IMR-90 (cell line): ENCODE measurements around the gene C1QTNF8. TPM values are rescaled to one million over a fixed set of nuclear protein-coding genes. Genes with fewer than 3 reads are reported as not detected.

ENCODE experiments used
- ATAC-seq: fragments of 200-7000 bp; cut with Tn5 transposase; 2 replicates; pipeline ENCODE4 v1.9.1; 2020; ENCODE audit warnings: low read depth, mild to moderate bottlenecking, moderate library complexity
- BruUV-seq: library from RNA; stranded (reverse); fragments of 400-500 nt; replicated peaks from 2 replicates; lab custom pipeline; 2021; lab: Mats Ljungman, UMichigan
- CTCF ChIA-PET: fragments of 300-600 bp; formaldehyde crosslinking; extraction: SDS; loops from one replicate; lab custom pipeline; 2021; ENCODE audit warnings: antibody characterized with exemption; lab: Yijun Ruan, JAX
- POLR2A ChIA-PET: fragments of 300-600 bp; sonication (Branson Sonifier 250); formaldehyde crosslinking; loops from one replicate; lab custom pipeline; 2022; ENCODE audit warnings: antibody characterized with exemption; ENCODE audit not compliant: unreplicated experiment; lab: Charles Lee
- DNase-seq: peaks from one replicate; pipeline ENCODE4 v3.0.0; 2013
- H2AFZ ChIP-seq: replicated peaks from 2 replicates; pipeline ENCODE3; 2013; ENCODE audit warnings: low read length, mild to moderate bottlenecking; ENCODE audit not compliant: poor library complexity
- H2AK5ac ChIP-seq: 2 replicates; pipeline ENCODE4 v1.6.1; 2013; ENCODE audit warnings: low read depth, low read length, inconsistent platforms
- H2AK9ac ChIP-seq: replicated peaks from 2 replicates; pipeline ENCODE3; 2013; ENCODE audit warnings: mild to moderate bottlenecking, low read depth, low read length, moderate library complexity; ENCODE audit not compliant: poor library complexity
- H2BK120ac ChIP-seq: 2 replicates; pipeline ENCODE4 v1.6.1; 2013; ENCODE audit warnings: low read depth, low read length, inconsistent platforms
- H2BK15ac ChIP-seq: 3 replicates; pipeline ENCODE4 v1.6.1; 2013; ENCODE audit warnings: low read depth, low read length, inconsistent platforms
- H2BK20ac ChIP-seq: 2 replicates; pipeline ENCODE4 v1.6.1; 2013; ENCODE audit warnings: low read depth, mild to moderate bottlenecking, inconsistent platforms, low read length, moderate library complexity
- H2BK5ac ChIP-seq: 2 replicates; pipeline ENCODE4 v1.6.1; 2013; ENCODE audit warnings: mild to moderate bottlenecking, low read depth, low read length, inconsistent platforms; ENCODE audit not compliant: poor library complexity, severe bottlenecking
- H3K14ac ChIP-seq: replicated peaks from 2 replicates; pipeline ENCODE4 v1.6.1; 2013; ENCODE audit warnings: low read depth, low read length, inconsistent platforms
- H3K18ac ChIP-seq: 2 replicates; pipeline ENCODE4 v1.6.1; 2013; ENCODE audit warnings: low read depth, low read length, control low read depth
- H3K23ac ChIP-seq: 2 replicates; pipeline ENCODE4 v1.6.1; 2013; ENCODE audit warnings: low read depth, low read length, inconsistent platforms
- H3K27ac ChIP-seq: 2 replicates; pipeline ENCODE4 v1.5.1; 2013; ENCODE audit warnings: mild to moderate bottlenecking, control low read depth, low read length; ENCODE audit not compliant: insufficient read depth
- H3K27me3 ChIP-seq: 2 replicates; pipeline ENCODE4 v1.6.1; 2013; ENCODE audit warnings: low read length; ENCODE audit not compliant: control insufficient read depth, insufficient read depth
- H3K36me3 ChIP-seq: 2 replicates; pipeline ENCODE4 v1.6.1; 2013; ENCODE audit warnings: low read length, mixed read lengths; ENCODE audit not compliant: control insufficient read depth, insufficient read depth
- H3K4ac ChIP-seq: 2 replicates; pipeline ENCODE4 v1.6.1; 2013; ENCODE audit warnings: low read depth, low read length, inconsistent platforms
- H3K4me1 ChIP-seq: 2 replicates; pipeline ENCODE4 v1.6.1; 2013; ENCODE audit warnings: low read length, mixed read lengths; ENCODE audit not compliant: control insufficient read depth, insufficient read depth
- H3K4me2 ChIP-seq: 2 replicates; pipeline ENCODE4 v1.6.1; 2013; ENCODE audit warnings: low read depth, mild to moderate bottlenecking, control low read depth, low read length, moderate library complexity
- H3K4me3 ChIP-seq: 2 replicates; pipeline ENCODE4 v1.5.1; 2013; ENCODE audit warnings: low read depth, mild to moderate bottlenecking, control low read depth, low read length, moderate library complexity; ENCODE audit not compliant: insufficient read depth
- H3K56ac ChIP-seq: 2 replicates; pipeline ENCODE4 v1.6.1; 2013; ENCODE audit warnings: low read length, inconsistent platforms; ENCODE audit not compliant: insufficient read depth; ENCODE audit errors: extremely low read depth
- H3K79me1 ChIP-seq, 2 experiments: 2 replicates each; pipeline ENCODE4 v1.6.1; 2013; ENCODE audit warnings: low read length in 2 of 2, inconsistent platforms in 1 of 2, low read depth in 1 of 2
- H3K9ac ChIP-seq: 2 replicates; pipeline ENCODE4 v1.6.1; 2013; ENCODE audit warnings: low read depth, low read length, control low read depth
- H3K9me1 ChIP-seq: 2 replicates; pipeline ENCODE4 v1.6.1; 2013; ENCODE audit warnings: low read length, inconsistent platforms; ENCODE audit not compliant: insufficient read depth
- H3K9me3 ChIP-seq: 2 replicates; pipeline ENCODE4 v1.6.1; 2013; ENCODE audit warnings: low read length; ENCODE audit not compliant: control insufficient read depth, insufficient read depth
- H4K20me1 ChIP-seq: 2 replicates; pipeline ENCODE4 v1.6.1; 2013; ENCODE audit warnings: low read length, inconsistent platforms; ENCODE audit not compliant: insufficient read depth
- H4K5ac ChIP-seq: 2 replicates; pipeline ENCODE4 v1.6.1; 2013; ENCODE audit warnings: mild to moderate bottlenecking, low read depth, low read length, control low read depth
- H4K8ac ChIP-seq, 2 experiments: 2 replicates each; pipeline ENCODE4 v1.6.1; 2013; ENCODE audit warnings: low read depth in 2 of 2, low read length in 2 of 2, control low read depth in 1 of 2, inconsistent platforms in 1 of 2
- H4K91ac ChIP-seq: 2 replicates; pipeline ENCODE4 v1.6.1; 2013; ENCODE audit warnings: low read depth, low read length, inconsistent platforms; ENCODE audit not compliant: insufficient read depth
- BHLHE40 ChIP-seq: fragments of 150-350 bp; IDR thresholded peaks from 2 replicates; pipeline ENCODE4 v1.6.1; 2016; ENCODE audit warnings: mild to moderate bottlenecking, low read depth, low read length
- CEBPB ChIP-seq: IDR thresholded peaks from 2 replicates; pipeline ENCODE4 v1.6.1; 2012; ENCODE audit warnings: low read depth, low read length, improper control_type of control experiment
- CHD1 ChIP-seq: IDR thresholded peaks from 2 replicates; pipeline ENCODE4 v1.6.1; 2012; ENCODE audit warnings: low read depth, low read length, improper control_type of control experiment
- CTCF ChIP-seq: conservative IDR thresholded peaks from 2 replicates; pipeline ENCODE4 v1.5.1; 2012; ENCODE audit warnings: mild to moderate bottlenecking, low read depth, low read length, improper control_type of control experiment
- FOS ChIP-seq: fragments of 150-350 bp; IDR thresholded peaks from 2 replicates; pipeline ENCODE4 v1.6.1; 2016; ENCODE audit warnings: low read depth, low read length
- MAFK ChIP-seq: IDR thresholded peaks from 2 replicates; pipeline ENCODE4 v1.6.1; 2012; ENCODE audit warnings: low read depth, low read length, improper control_type of control experiment
- MAZ ChIP-seq: IDR thresholded peaks from 2 replicates; pipeline ENCODE4 v1.6.1; 2012; ENCODE audit warnings: low read depth, mild to moderate bottlenecking, low read length, improper control_type of control experiment, moderate library complexity, borderline replicate concordance
- MXI1 ChIP-seq: IDR thresholded peaks from 2 replicates; pipeline ENCODE4 v1.6.1; 2012; ENCODE audit warnings: low read depth, mild to moderate bottlenecking, low read length, moderate library complexity, borderline replicate concordance
- NFE2L2 ChIP-seq: fragments of 150-350 bp; IDR thresholded peaks from 2 replicates; pipeline ENCODE4 v1.6.1; 2016; ENCODE audit warnings: low read depth, mild to moderate bottlenecking, low read length
- POLR2A ChIP-seq: IDR thresholded peaks from 2 replicates; pipeline ENCODE4 v1.6.1; 2012; ENCODE audit warnings: mild to moderate bottlenecking, low read depth, low read length
- RAD21 ChIP-seq: IDR thresholded peaks from 2 replicates; pipeline ENCODE4 v1.6.1; 2012; ENCODE audit warnings: low read length, improper control_type of control experiment
- RCOR1 ChIP-seq: IDR thresholded peaks from 2 replicates; pipeline ENCODE4 v1.6.1; 2012; ENCODE audit warnings: mild to moderate bottlenecking, low read length, improper control_type of control experiment; ENCODE audit not compliant: insufficient replicate concordance
- RFX5 ChIP-seq: IDR thresholded peaks from 2 replicates; pipeline ENCODE4 v1.8.0; 2012; ENCODE audit warnings: low read depth, mild to moderate bottlenecking, low read length, moderate library complexity
- SMC3 ChIP-seq: fragments of 150-350 bp; IDR thresholded peaks from 2 replicates; pipeline ENCODE4 v1.6.1; 2016; ENCODE audit warnings: low read depth, mild to moderate bottlenecking, antibody characterized with exemption, low read length, moderate library complexity
- WGBS, 2 experiments: methylation state at CpG; one replicate each; pipeline versions ENCODE4 v1.1.5 to v1.1.7; 2013; ENCODE audit warnings: missing lambda C conversion rate in 2 of 2; ENCODE audit not compliant: insufficient read length in 1 of 2; ENCODE audit errors: extremely low coverage in 2 of 2; 5-methylcytosine and 5-hydroxymethylcytosine counted together
- dilution Hi-C: fragments of 300-500 bp; cut with HindIII; formaldehyde crosslinking; loops from one replicate; pipeline ENCODE4 v1.14.3; 2018; ENCODE audit warnings: low sequenced_read_pairs; ENCODE audit not compliant: unreplicated experiment
- in situ Hi-C: fragments of 300-500 bp; cut with MboI; formaldehyde crosslinking; loops from 3 replicates; pipeline ENCODE4 v1.14.3; 2019; ENCODE audit warnings: low sequenced_read_pairs, inconsistent platforms, mixed read lengths
- intact Hi-C: fragments of 100-400 bp; cut with micrococcal nuclease; formaldehyde crosslinking; loops from 2 replicates; pipeline ENCODE4 v1.10.0; 2022
- polyA plus RNA-seq, 3 experiments: library from polyadenylated mRNA; depleted of rRNA; stranded (reverse); fragments of >200 nt; gene quantifications; 2 replicates each; pipeline ENCODE4 v1.2.3, GENCODE V29; 2012; ENCODE audit warnings: low replicate concordance in 1 of 3
- total RNA-seq: library from RNA; depleted of rRNA; stranded (reverse); fragments of >200 nt; gene quantifications from 2 replicates; pipeline ENCODE4 v1.2.3, GENCODE V29; 2012
- TF ChIP-seq, protein P1 (sequence below): fragments of 150-350 bp; IDR thresholded peaks from 2 replicates; pipeline ENCODE4 v1.6.1; 2016; ENCODE audit warnings: low read depth, mild to moderate bottlenecking, low read length, moderate library complexity, borderline replicate concordance
- TF ChIP-seq, protein P2 (sequence below): fragments of 150-350 bp; IDR thresholded peaks from 2 replicates; pipeline ENCODE4 v1.6.1; 2017; ENCODE audit warnings: mild to moderate bottlenecking, antibody characterized with exemption, low read length, low read depth

Gene C1QTNF8
- total and polyA plus RNA-seq, 2 of the 4 experiments (the other 2 are of a cell fraction): not detected

DNA sequence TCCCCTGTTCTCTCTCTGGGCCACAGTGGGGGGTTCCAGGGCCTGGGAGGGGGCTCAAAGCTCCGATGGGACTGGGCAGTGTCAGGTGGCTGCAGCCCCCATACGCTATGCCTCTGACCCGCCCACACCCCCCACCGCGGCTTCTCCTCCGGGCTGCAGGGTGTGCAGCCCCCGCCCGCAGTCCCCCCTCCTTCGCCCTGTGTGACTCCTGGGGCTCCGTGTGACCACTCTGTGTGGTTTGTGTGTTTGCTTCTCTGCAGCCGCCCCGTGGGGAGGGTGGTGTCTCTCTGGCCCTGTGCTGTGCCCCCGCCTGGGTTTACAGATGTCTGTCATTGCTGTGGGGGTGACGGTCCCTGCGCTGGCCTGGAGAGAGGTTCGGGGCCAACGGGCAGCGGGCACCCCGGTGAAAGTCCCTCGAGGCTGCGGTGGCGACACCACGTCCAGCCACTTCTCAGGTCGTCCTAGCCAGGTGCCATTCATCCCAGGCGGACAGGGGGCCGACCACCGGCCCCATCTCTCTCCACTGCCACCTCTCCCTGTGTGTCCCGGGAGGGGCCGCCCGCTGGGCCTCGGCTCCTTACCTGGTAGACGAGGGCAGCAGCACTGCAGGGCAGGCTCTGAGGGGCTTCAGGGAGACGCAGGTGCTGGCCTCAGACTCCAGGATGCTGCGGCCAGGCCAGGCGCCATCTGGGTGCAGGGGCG lies 18.0 kb downstream of the C1QTNF8 start:
- no peak overlapping the region for H3K14ac ChIP-seq
- H2BK120ac ChIP-seq: no peak overlapping the region
- H3K4ac ChIP-seq: no peak overlapping the region
- no peak overlapping the region for H3K56ac ChIP-seq
- H2BK15ac ChIP-seq: no peak overlapping the region
- intact Hi-C loops: no loop called here
- no peaks in the 10 kb centered on the region for H3K36me3 ChIP-seq
- no peak overlapping the region for H3K4me3 ChIP-seq
- no peak overlapping the region for H2AK5ac ChIP-seq
- H4K20me1 ChIP-seq: no peaks in the 10 kb centered on the region
- 44% methylated on average over 3 of the region's 36 CpGs; no CpG with 5 or more reads in 1 of the 2 experiments for WGBS, 2 experiments
- in situ Hi-C loops: no loop called here
- no peak overlapping the region for H2AK9ac ChIP-seq
- H3K18ac ChIP-seq: no peak overlapping the region
- dilution Hi-C loops: no loop called here
- no peak overlapping the region for H4K91ac ChIP-seq
- H3K79me1 ChIP-seq: no peaks in the 10 kb centered on the region
- no TSS peak for BruUV-seq
- H3K9ac ChIP-seq: no peak overlapping the region
- H3K27ac ChIP-seq: no peak overlapping the region
- H2BK5ac ChIP-seq: no peak overlapping the region
- H3K27me3 ChIP-seq: peaks cover 49% of the 10 kb centered on the region
- no peak overlapping the region for H2AFZ ChIP-seq
- H3K9me3 ChIP-seq: no peaks in the 10 kb centered on the region
- CTCF ChIA-PET: no interaction called here
- H3K4me1 ChIP-seq: no peaks in the 10 kb centered on the region
- no peaks in the 10 kb centered on the region for H3K9me1 ChIP-seq
- H4K5ac ChIP-seq: no peak overlapping the region
- TF ChIP-seq MXI1: no peak
- TF ChIP-seq SMC3: no peak
- TF ChIP-seq, protein P1, sequence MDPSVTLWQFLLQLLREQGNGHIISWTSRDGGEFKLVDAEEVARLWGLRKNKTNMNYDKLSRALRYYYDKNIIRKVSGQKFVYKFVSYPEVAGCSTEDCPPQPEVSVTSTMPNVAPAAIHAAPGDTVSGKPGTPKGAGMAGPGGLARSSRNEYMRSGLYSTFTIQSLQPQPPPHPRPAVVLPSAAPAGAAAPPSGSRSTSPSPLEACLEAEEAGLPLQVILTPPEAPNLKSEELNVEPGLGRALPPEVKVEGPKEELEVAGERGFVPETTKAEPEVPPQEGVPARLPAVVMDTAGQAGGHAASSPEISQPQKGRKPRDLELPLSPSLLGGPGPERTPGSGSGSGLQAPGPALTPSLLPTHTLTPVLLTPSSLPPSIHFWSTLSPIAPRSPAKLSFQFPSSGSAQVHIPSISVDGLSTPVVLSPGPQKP: no peak
- TF ChIP-seq RFX5: no peak
- TF ChIP-seq FOS: no peak
- TF ChIP-seq NFE2L2: no peak
- no peak for TF ChIP-seq CHD1
- TF ChIP-seq, protein P2, sequence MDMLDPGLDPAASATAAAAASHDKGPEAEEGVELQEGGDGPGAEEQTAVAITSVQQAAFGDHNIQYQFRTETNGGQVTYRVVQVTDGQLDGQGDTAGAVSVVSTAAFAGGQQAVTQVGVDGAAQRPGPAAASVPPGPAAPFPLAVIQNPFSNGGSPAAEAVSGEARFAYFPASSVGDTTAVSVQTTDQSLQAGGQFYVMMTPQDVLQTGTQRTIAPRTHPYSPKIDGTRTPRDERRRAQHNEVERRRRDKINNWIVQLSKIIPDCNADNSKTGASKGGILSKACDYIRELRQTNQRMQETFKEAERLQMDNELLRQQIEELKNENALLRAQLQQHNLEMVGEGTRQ: no peak
- TF ChIP-seq POLR2A: no peak
- TF ChIP-seq CTCF: no peak
- no peak for TF ChIP-seq CEBPB
- TF ChIP-seq MAZ: no peak
- no peak for TF ChIP-seq RAD21
- no peak for TF ChIP-seq MAFK
- TF ChIP-seq BHLHE40: no peak
- TF ChIP-seq RCOR1: no peak
- ATAC-seq (no peak), DNase-seq (no peak)
- no peak overlapping the region for H3K4me2 ChIP-seq
- no peak overlapping the region for H3K23ac ChIP-seq
- no peak overlapping the region for H4K8ac ChIP-seq
- POLR2A ChIA-PET: no interaction called here
- H2BK20ac ChIP-seq: no peak overlapping the region
